Measurements from ENCODE around the gene ADGRD2. TPM values are rescaled to one million over a fixed set of nuclear protein-coding genes. Genes with fewer than 3 reads are reported as not detected.

ADGRD2 gene
- total RNA-seq, 4 donors from 2014 or later = not detected

DNA sequence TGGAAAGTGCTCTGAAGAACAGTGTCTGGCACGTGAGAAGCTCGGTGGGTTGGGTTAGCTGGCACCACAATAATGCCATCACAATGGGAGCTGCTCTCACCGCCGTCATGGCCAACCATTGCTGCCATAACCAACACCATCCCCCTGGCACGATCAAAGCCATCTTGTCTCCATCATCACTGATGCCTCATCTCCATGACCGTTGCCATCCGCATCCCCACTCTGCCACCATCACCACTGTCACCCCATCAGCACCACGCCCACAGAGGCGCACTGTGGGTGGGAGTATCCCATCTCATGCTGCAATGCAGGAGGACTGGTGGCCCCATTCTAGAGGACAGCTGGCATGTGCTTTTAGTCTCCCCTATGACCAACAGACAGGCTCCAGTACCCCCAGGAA, 33.2 kb downstream of the ADGRD2 start:
- no peak for TF ChIP-seq POLR2A (IDR thresholded peaks at IDR 0.05)
- TF ChIP-seq, protein P1, sequence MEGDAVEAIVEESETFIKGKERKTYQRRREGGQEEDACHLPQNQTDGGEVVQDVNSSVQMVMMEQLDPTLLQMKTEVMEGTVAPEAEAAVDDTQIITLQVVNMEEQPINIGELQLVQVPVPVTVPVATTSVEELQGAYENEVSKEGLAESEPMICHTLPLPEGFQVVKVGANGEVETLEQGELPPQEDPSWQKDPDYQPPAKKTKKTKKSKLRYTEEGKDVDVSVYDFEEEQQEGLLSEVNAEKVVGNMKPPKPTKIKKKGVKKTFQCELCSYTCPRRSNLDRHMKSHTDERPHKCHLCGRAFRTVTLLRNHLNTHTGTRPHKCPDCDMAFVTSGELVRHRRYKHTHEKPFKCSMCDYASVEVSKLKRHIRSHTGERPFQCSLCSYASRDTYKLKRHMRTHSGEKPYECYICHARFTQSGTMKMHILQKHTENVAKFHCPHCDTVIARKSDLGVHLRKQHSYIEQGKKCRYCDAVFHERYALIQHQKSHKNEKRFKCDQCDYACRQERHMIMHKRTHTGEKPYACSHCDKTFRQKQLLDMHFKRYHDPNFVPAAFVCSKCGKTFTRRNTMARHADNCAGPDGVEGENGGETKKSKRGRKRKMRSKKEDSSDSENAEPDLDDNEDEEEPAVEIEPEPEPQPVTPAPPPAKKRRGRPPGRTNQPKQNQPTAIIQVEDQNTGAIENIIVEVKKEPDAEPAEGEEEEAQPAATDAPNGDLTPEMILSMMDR (IDR thresholded peaks at IDR 0.05) = no peak

DNA sequence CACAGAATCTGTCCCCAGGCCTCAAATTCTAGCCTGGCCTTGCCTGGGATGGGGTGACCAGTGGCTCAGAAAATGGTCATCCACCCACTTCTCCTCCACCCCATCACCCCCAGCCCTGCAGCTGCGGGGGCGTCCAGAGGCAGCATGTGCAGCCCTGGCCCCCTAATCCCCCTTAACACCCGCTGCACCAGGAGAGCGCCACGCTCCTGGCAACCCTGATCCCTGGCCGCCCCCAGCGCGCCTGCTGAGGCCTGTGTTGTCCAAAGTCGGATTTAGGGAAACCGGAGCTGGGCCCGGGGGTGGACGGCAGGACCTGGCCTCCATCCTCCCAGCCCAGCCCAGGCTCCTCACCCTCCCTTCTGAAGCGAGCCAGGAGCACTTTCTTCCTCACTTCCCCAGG, 35.0 kb downstream of the ADGRD2 start:
- no peak for DNase-seq
- Histone ChIP-seq H3K36me3 (no peaks in the 10 kb centered on the region), H3K4me3 (no peak overlapping the region), H3K9me3 (no peaks in the 10 kb centered on the region), H3K4me1 (no peaks in the 10 kb centered on the region), H3K27me3 (peaks cover 0 to 3% of the 10 kb centered on the region in 2 donors), H3K27ac (no peak overlapping the region)
- TF ChIP-seq, protein P1 (IDR thresholded peaks at IDR 0.05) = no peak
- no peak for TF ChIP-seq POLR2A (IDR thresholded peaks at IDR 0.05)

More for the DNA sequence above, 33.2 kb downstream of the ADGRD2 start:
- Histone ChIP-seq H3K36me3 (no peaks in the 10 kb centered on the region), H3K4me1 (no peaks in the 10 kb centered on the region), H3K9me3 (no peaks in the 10 kb centered on the region), H3K4me3 (no peak overlapping the region), H3K27ac (no peak overlapping the region), H3K27me3 (peaks cover 0 to 9% of the 10 kb centered on the region in 2 donors)
- no peak for DNase-seq

GRCh38 chr9:124485936-124486335, 35.7 kb downstream of the ADGRD2 start:
- no peaks in the 10 kb centered on the region for H3K27me3 ChIP-seq
- no peak for DNase-seq
- H3K4me3 ChIP-seq = no peak overlapping the region

DNA sequence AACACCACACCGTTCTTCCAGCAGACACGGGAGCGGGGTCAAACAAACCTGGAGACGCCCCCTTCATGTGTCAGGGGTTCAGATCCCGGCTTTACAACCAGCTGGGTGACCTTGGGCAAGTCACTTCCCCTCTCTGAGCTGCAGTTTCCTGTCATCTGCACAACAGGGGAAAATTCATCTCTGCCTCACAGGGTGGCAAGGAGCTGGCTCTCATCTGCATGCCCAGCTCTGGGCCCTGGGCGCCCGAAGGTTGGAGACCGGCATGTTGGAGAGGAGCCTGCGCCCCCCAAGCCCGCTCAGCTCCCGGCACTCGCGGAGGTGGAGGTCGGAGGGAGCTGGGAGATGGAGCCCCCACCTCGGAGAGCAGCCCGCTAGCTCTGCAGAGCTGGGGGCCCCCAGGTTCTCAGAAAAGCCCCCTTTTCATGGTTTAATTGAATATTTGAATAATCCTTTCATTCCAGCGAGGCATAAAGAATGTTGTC, 36.6 kb downstream of the ADGRD2 start:
- Histone ChIP-seq H3K27ac (no peak overlapping the region), H3K36me3 (no peaks in the 10 kb centered on the region), H3K4me1 (no peaks in the 10 kb centered on the region), H3K4me3 (no peak overlapping the region), H3K9me3 (no peaks in the 10 kb centered on the region), H3K27me3 (no peaks in the 10 kb centered on the region)
- TF ChIP-seq, protein P1 (IDR thresholded peaks at IDR 0.05) = no peak
- no peak for TF ChIP-seq POLR2A (IDR thresholded peaks at IDR 0.05)
- DNase-seq = no peak

More at GRCh38 chr9:124485936-124486335, 35.7 kb downstream of the ADGRD2 start:
- TF ChIP-seq, protein P1 (IDR thresholded peaks at IDR 0.05) = no peak
- TF ChIP-seq POLR2A (IDR thresholded peaks at IDR 0.05) = no peak
- Histone ChIP-seq H3K36me3 (no peaks in the 10 kb centered on the region), H3K27ac (no peak overlapping the region), H3K9me3 (no peaks in the 10 kb centered on the region), H3K4me1 (no peaks in the 10 kb centered on the region)

DNA sequence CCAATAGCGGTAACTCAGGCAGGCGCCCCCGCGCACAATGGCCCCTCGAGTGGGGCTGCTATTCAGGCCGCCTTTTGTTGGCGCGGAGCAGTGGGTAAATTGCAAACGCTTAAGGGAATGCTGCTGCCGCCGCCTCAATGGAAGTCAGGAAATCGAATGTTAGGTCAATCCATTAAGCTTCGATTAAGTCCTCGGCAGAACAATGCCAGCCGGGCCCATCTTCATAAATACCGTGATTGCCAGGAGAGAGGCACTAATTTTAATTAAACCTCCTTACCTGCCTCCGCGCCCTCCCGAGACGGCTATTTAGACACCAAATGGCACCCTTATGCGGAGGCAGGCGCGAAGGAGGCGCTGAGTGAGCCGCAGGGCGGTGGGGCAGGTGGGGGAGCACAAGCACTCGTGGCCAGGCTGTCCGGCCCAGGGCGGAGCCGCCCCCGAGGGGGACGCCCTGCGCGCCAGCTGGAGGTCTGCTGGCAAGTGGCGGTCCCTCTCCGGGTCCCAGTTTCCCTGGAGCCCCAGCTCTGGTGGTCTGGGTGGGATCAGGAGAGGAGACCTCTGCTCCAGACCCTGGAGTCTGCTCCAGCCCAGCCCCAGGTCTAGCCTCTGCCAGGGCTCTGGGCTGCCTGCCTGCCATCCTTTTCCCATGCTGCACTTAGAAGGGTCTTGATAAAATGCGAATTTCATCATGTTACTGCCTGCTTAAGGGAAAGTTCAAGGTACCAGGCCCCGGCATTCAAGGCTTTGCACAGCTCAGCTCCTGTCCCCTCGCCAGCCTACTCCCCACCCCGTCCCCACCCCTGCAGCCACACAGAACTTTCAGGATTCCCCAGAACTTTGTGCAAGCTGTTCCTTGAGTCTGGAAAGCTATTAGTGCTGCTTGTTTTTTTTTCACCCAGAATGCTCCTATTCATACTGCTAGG, 37.3 kb downstream of the ADGRD2 start:
- H3K27ac ChIP-seq = no peak overlapping the region
- H3K36me3 ChIP-seq = no peaks in the 10 kb centered on the region
- no peaks in the 10 kb centered on the region for H3K4me1 ChIP-seq
- no peak for DNase-seq
- TF ChIP-seq, protein P1 (IDR thresholded peaks at IDR 0.05) = no peak
- no peak for TF ChIP-seq POLR2A (IDR thresholded peaks at IDR 0.05)
- no peak overlapping the region for H3K4me3 ChIP-seq
- no peaks in the 10 kb centered on the region for H3K9me3 ChIP-seq
- no peaks in the 10 kb centered on the region for H3K27me3 ChIP-seq

Data from Peyer's patch (tissue), 4 donors.